A549 (cell line): ENCODE measurements around the gene CALM1.

ENCODE experiments used
- CHD2 ChIP-seq: fragments of 150-350 bp; IDR thresholded peaks from 2 replicates; pipeline ENCODE4 v1.6.1; 2014; ENCODE audit warnings: low read length; ENCODE audit not compliant: partially characterized antibody
- EP300 ChIP-seq, 2 experiments: fragments of >200 bp; sonication (Bioruptor Twin); formaldehyde crosslinking; IDR thresholded peaks; 2 replicates in 1 of 2; 3 replicates in 1 of 2; pipeline ENCODE4 v1.6.1; 2016 to 2017
- HEYL ChIP-seq: fragments of 250-450 bp; sonication (Bioruptor Pico); IDR thresholded peaks from 2 replicates; pipeline ENCODE4 v1.8.0; 2021; ENCODE audit warnings: mild to moderate bottlenecking, moderate library complexity
- POLR2A ChIP-seq: IDR thresholded peaks from 2 replicates; pipeline ENCODE4 v1.6.1; 2012; ENCODE audit warnings: mild to moderate bottlenecking, low read length
- TF ChIP-seq, protein P1 (sequence below): fragments of 450-650 bp; IDR thresholded peaks from 2 replicates; pipeline ENCODE4 v1.6.1; 2014; ENCODE audit warnings: antibody characterized with exemption
- TF ChIP-seq, protein P2 (sequence below): fragments of >200 bp; sonication (Bioruptor Twin); formaldehyde crosslinking; IDR thresholded peaks from 3 replicates; pipeline ENCODE4 v1.5.1; 2016

DNA sequence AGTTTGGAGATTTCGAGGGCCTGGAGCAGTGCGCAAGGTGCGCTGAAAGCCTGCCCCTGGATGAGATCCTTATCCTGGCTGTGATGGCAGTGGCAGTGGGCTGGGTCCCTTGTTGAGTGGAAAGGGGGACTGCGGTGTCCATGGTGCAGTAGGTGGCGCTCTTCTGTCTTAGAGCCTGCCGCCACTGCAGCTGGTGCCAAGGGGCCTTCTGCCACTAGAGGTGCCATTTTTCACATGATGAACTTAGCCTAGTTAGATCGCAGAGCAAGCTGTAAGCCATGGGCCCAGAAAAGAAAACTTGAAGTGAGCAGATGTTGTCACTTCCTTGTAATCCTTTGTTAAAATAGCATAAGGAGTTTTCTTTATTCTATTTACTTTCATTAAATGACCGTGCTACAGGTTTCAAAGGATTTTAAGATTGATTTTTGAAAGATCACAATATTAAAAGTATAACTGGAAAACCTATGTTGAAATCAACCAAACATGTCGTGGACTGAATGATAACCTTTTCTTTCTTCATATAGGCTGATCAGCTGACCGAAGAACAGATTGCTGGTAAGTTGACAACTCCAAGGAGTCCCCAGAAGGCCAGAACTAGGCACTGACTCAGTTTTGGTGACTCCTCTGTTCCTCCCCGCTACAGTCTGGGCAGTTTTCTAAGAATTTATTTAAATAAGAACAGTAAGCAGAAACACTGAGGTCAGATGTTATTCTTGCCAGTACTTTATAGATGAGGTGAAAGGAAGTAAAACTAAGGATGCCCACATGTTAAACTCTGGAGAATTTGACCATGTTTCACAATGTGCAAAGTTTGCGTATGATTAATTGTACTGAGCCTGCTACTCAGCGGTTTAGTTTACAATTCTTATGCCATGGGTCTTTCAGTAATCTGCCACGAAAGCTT lies 3.0 kb downstream of the CALM1 start:
- TF ChIP-seq, protein P1, sequence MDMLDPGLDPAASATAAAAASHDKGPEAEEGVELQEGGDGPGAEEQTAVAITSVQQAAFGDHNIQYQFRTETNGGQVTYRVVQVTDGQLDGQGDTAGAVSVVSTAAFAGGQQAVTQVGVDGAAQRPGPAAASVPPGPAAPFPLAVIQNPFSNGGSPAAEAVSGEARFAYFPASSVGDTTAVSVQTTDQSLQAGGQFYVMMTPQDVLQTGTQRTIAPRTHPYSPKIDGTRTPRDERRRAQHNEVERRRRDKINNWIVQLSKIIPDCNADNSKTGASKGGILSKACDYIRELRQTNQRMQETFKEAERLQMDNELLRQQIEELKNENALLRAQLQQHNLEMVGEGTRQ, result no peak
- TF ChIP-seq, protein P2, sequence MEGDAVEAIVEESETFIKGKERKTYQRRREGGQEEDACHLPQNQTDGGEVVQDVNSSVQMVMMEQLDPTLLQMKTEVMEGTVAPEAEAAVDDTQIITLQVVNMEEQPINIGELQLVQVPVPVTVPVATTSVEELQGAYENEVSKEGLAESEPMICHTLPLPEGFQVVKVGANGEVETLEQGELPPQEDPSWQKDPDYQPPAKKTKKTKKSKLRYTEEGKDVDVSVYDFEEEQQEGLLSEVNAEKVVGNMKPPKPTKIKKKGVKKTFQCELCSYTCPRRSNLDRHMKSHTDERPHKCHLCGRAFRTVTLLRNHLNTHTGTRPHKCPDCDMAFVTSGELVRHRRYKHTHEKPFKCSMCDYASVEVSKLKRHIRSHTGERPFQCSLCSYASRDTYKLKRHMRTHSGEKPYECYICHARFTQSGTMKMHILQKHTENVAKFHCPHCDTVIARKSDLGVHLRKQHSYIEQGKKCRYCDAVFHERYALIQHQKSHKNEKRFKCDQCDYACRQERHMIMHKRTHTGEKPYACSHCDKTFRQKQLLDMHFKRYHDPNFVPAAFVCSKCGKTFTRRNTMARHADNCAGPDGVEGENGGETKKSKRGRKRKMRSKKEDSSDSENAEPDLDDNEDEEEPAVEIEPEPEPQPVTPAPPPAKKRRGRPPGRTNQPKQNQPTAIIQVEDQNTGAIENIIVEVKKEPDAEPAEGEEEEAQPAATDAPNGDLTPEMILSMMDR, result peak; percentile 99
- no peak for TF ChIP-seq POLR2A
- TF ChIP-seq CHD2, result no peak
- no peak for TF ChIP-seq EP300 (IDR thresholded peaks at IDR 0.05)
- no peak for TF ChIP-seq HEYL (CRISPR knock-in tag)
